GM12878 (cell line): ENCODE results near the gene FAM221A. TPM values are rescaled to one million over a fixed set of nuclear protein-coding genes. Genes with fewer than 3 reads are reported as not detected.
"Not testable (repeated sequence)": the region's sequence is repeated elsewhere in the genome, so short reads cannot be mapped to it uniquely, and the experiment has no call there.

Experiments used
- ATAC-seq: fragments of 200-7000 bp; cut with Tn5 transposase; 3 replicates; pipeline ENCODE4 v1.9.1; 2020; ENCODE audit warnings: mild to moderate bottlenecking, moderate library complexity
- BruUV-seq: library from RNA; stranded (reverse); fragments of 400-500 nt; replicated peaks from 2 replicates; lab custom pipeline; 2021; lab: Mats Ljungman, UMichigan
- CTCF ChIA-PET: fragments of 300-600 bp; sonication (Branson Sonifier 250); formaldehyde crosslinking; extraction: SDS; loops from one replicate; lab custom pipeline; 2021; ENCODE audit warnings: inconsistent platforms; lab: Yijun Ruan, JAX
- POLR2A ChIA-PET: fragments of 350-600 bp; formaldehyde crosslinking; extraction: SDS; loops from one replicate; lab custom pipeline; 2021; ENCODE audit warnings: inconsistent platforms; lab: Charles Lee
- RAD21 ChIA-PET: fragments of 300-600 bp; sonication (Branson Sonifier 250); formaldehyde crosslinking; loops from one replicate; lab custom pipeline; 2023; ENCODE audit warnings: antibody characterized with exemption; ENCODE audit not compliant: unreplicated experiment; lab: Charles Lee
- SMC1A ChIA-PET: fragments of 300-600 bp; sonication (Branson Sonifier 250); formaldehyde crosslinking; loops from one replicate; lab custom pipeline; 2023; ENCODE audit not compliant: unreplicated experiment, uncharacterized antibody; lab: Charles Lee
- DNase-seq: peaks from one replicate; pipeline ENCODE4 v3.0.0-alpha.2; 2011; ENCODE audit warnings: low read depth, low spot score
- FAIRE-seq: peaks from 3 replicates; lab custom pipeline; 2011; peaks lifted over from hg19 to GRCh38; lab: Jason Lieb, UNC
- H2AFZ ChIP-seq: 2 replicates; pipeline ENCODE4 v1.6.0; 2011; ENCODE audit warnings: low read depth, low read length, control low read depth; ENCODE audit not compliant: control insufficient read depth
- H3K27ac ChIP-seq: 2 replicates; pipeline ENCODE4 v1.5.1; 2011; ENCODE audit warnings: control low read depth; ENCODE audit not compliant: control insufficient read depth, insufficient read depth
- H3K27me3 ChIP-seq, 2 experiments: replicated peaks in 1 of 2; 2 replicates each; pipeline versions ENCODE4 v1.6.0 to v1.6.1; 2011; ENCODE audit warnings: low read length in 1 of 2; ENCODE audit not compliant: control insufficient read depth in 2 of 2, insufficient read depth in 2 of 2
- H3K36me3 ChIP-seq, 2 experiments: 2 replicates each; pipeline ENCODE4 v1.5.1; 2011; ENCODE audit warnings: low read length in 1 of 2; ENCODE audit not compliant: control insufficient read depth in 2 of 2, insufficient read depth in 2 of 2
- H3K4me1 ChIP-seq: 2 replicates; pipeline ENCODE4 v1.6.1; 2011; ENCODE audit warnings: mild to moderate bottlenecking, low read length, moderate library complexity, mixed read lengths; ENCODE audit not compliant: control insufficient read depth, insufficient read depth
- H3K4me2 ChIP-seq: 2 replicates; pipeline ENCODE4 v1.6.0; 2011; ENCODE audit warnings: control low read depth; ENCODE audit not compliant: control insufficient read depth, insufficient read depth
- H3K4me3 ChIP-seq: fragments of 200-600 bp; sonication (generic); 2 replicates; pipeline ENCODE4 v1.5.1; 2016
- H3K79me2 ChIP-seq: 2 replicates; pipeline ENCODE4 v1.6.0; 2011; ENCODE audit warnings: low read length; ENCODE audit not compliant: control insufficient read depth, insufficient read depth
- H3K9ac ChIP-seq: 2 replicates; pipeline ENCODE4 v1.8.0; 2011; ENCODE audit warnings: low read length, control low read depth, mixed read lengths; ENCODE audit not compliant: control insufficient read depth, insufficient read depth
- H3K9me3 ChIP-seq: replicated peaks from 3 replicates; pipeline ENCODE4 v1.5.1; 2011; ENCODE audit warnings: mild to moderate bottlenecking, low read length; ENCODE audit not compliant: control insufficient read depth, insufficient read depth
- H4K20me1 ChIP-seq: 2 replicates; pipeline ENCODE4 v1.6.0; 2011; ENCODE audit not compliant: control insufficient read depth, insufficient read depth
- HDGF ChIP-seq: fragments of 450-650 bp; IDR thresholded peaks from 2 replicates; pipeline ENCODE4 v1.6.1; 2016; ENCODE audit warnings: antibody characterized with exemption
- KLF5 ChIP-seq: fragments of 450-650 bp; IDR thresholded peaks from 2 replicates; pipeline ENCODE4 v1.6.1; 2014; ENCODE audit warnings: mild to moderate bottlenecking; ENCODE audit not compliant: partially characterized antibody
- MYC ChIP-seq: IDR thresholded peaks from 2 replicates; pipeline ENCODE4 v1.6.1; 2011; ENCODE audit warnings: mild to moderate bottlenecking, low read length, moderate library complexity, inconsistent platforms; ENCODE audit not compliant: insufficient read depth, insufficient replicate concordance, insufficient read length, severe bottlenecking
- ZNF384 ChIP-seq: IDR thresholded peaks from 2 replicates; pipeline ENCODE4 v1.6.1; 2012; ENCODE audit warnings: low read depth, mild to moderate bottlenecking, low read length, improper control_type of control experiment, borderline replicate concordance
- ZSCAN29 ChIP-seq: fragments of 450-650 bp; IDR thresholded peaks from 2 replicates; pipeline ENCODE4 v1.6.1; 2017; ENCODE audit warnings: mild to moderate bottlenecking, moderate library complexity
- WGBS: methylation state at CpG from one replicate; pipeline ENCODE4 v1.1.6; 2016; ENCODE audit warnings: low lambda C conversion rate; ENCODE audit not compliant: insufficient replicate concordance, insufficient coverage; ENCODE audit errors: missing lambda C conversion rate; 5-methylcytosine and 5-hydroxymethylcytosine counted together
- in situ Hi-C: fragments of 300-500 bp; cut with MboI; formaldehyde crosslinking; loops from 9 replicates; pipeline ENCODE4 v1.14.3; 2018; ENCODE audit warnings: mixed read lengths
- intact Hi-C: fragments of 100-400 bp; cut with micrococcal nuclease; formaldehyde crosslinking; loops from one replicate; pipeline ENCODE4 v1.14.2; 2022; ENCODE audit not compliant: unreplicated experiment
- polyA plus RNA-seq, 11 experiments: library from polyadenylated mRNA; depleted of rRNA in 4 of 11; unstranded in 6 of 11; stranded (reverse) in 5 of 11; fragments of >200 nt; fragmentation: Nextera tagmentation in 4 of 11; fragmentation: Illumina TruSeq in 1 of 11; extraction: Ambion mirVana in 4 of 11; extraction: Trizol in 1 of 11; gene quantifications; 1 replicate in 1 of 11; 2 replicates in 10 of 11; pipeline versions ENCODE4 v1.2.1 to v1.2.3, GENCODE V29; 2011 to 2016; ENCODE audit warnings: inconsistent platforms in 2 of 11, missing spikeins in 2 of 11, low read depth in 1 of 11
- total RNA-seq, 4 experiments: library from RNA; depleted of rRNA in 3 of 4; stranded (reverse); fragments of >200 nt in 3 of 4; fragmentation: Illumina TruSeq in 1 of 4; extraction: Trizol in 1 of 4; gene quantifications; 2 replicates each; pipeline versions ENCODE4 v1.2.1 to v1.2.3, GENCODE V29; 2013 to 2021

The FAM221A gene
- total and polyA plus RNA-seq, 10 of the 15 experiments (the other 5 are each of a cell fraction or from before 2014, with no cell fraction given) = 6.3 to 16.7 (median 9.7) TPM

- ChIA-PET RAD21 (interaction anchor here (1.4 to 1.5 kb wide), 2 partner anchors 11 to 153 kb away, joined by 4 to 5 read pairs; no protein-coding TSS in a partner anchor), SMC1A (interaction anchor here (0.6 to 1.7 kb wide), 3 partner anchors 11 to 177 kb away, joined by 3 to 7 read pairs (median 4); no protein-coding TSS in a partner anchor)
- DNase-seq, H3K4me3 ChIP-seq, H3K4me1 ChIP-seq, H3K36me3 ChIP-seq, H3K79me2 ChIP-seq, H3K27ac ChIP-seq, BruUV-seq, H4K20me1 ChIP-seq, H3K9ac ChIP-seq, in situ Hi-C loops, H2AFZ ChIP-seq, H3K9me3 ChIP-seq, intact Hi-C loops, POLR2A ChIA-PET, H3K27me3 ChIP-seq, ATAC-seq, CTCF ChIA-PET, FAIRE-seq, H3K4me2 ChIP-seq: not testable (repeated sequence)
- 94% methylated on average over 4 of the region's 4 CpGs for WGBS
Measured at GRCh38 chr7:23724113-23724512, 44.1 kb downstream of the FAM221A start.

GRCh38 chr7:23742051-23742450 lies 62.1 kb downstream of the FAM221A start:
- Histone ChIP-seq H3K4me2 (no peak overlapping the region), H3K79me2 (no peaks in the 10 kb centered on the region), H3K27ac (no peak overlapping the region), H3K9me3 (no peaks in the 10 kb centered on the region; the same call in 1 of the 3 replicates), H3K36me3 (no peaks in the 10 kb centered on the region), H4K20me1 (no peaks in the 10 kb centered on the region), H3K9ac (no peak overlapping the region), H3K4me3 (no peak overlapping the region), H3K4me1 (no peaks in the 10 kb centered on the region), H2AFZ (no peak overlapping the region), H3K27me3 (no peaks in the 10 kb centered on the region)
- in situ Hi-C loops = no loop called here
- BruUV-seq = no TSS peak
- SMC1A ChIA-PET = no interaction called here
- no peak for TF ChIP-seq ZSCAN29
- TF ChIP-seq MYC = no peak
- no peak for TF ChIP-seq ZNF384
- TF ChIP-seq KLF5 = no peak
- no peak for TF ChIP-seq HDGF
- CTCF ChIA-PET = no interaction called here
- no peak for FAIRE-seq
- POLR2A ChIA-PET = no interaction called here
- no peak for ATAC-seq
- DNase-seq = no peak
- RAD21 ChIA-PET = no interaction called here
- intact Hi-C loops = no loop called here
